IPS-18a (cell line): ENCODE data around the gene ARCN1.
A peak's percentile ranks its signal among the peaks of the same experiment; 100 is the strongest.
"Not testable (repeated sequence)": the region's sequence is repeated elsewhere in the genome, so short reads cannot be mapped to it uniquely, and the experiment has no call there.

Experiments used
- H3K27ac ChIP-seq: one replicate; pipeline ENCODE4 v1.5.1; 2013; ENCODE audit warnings: low read length
- H3K27me3 ChIP-seq: one replicate; pipeline ENCODE4 v1.6.1; 2013; ENCODE audit warnings: mild to moderate bottlenecking, low read length; ENCODE audit not compliant: control insufficient read depth, insufficient read depth
- H3K36me3 ChIP-seq: one replicate; pipeline ENCODE4 v1.6.1; 2013; ENCODE audit warnings: low read depth, low read length; ENCODE audit not compliant: control insufficient read depth
- H3K4me1 ChIP-seq: one replicate; pipeline ENCODE4 v1.6.1; 2013; ENCODE audit warnings: low read depth, low read length; ENCODE audit not compliant: control insufficient read depth
- H3K4me3 ChIP-seq: one replicate; pipeline ENCODE4 v1.5.1; 2013; ENCODE audit warnings: low read length
- H3K9ac ChIP-seq: one replicate; pipeline ENCODE4 v1.6.1; 2013; ENCODE audit warnings: mild to moderate bottlenecking, low read length, moderate library complexity
- H3K9me3 ChIP-seq: one replicate; pipeline ENCODE4 v1.6.1; 2013; ENCODE audit warnings: low read depth, low read length; ENCODE audit not compliant: control insufficient read depth

The ARCN1 gene

GRCh38 chr11:118552341-118552740, 19.9 kb upstream of the ARCN1 start:
- no peaks in the 10 kb centered on the region for H3K27me3 ChIP-seq
- H3K36me3 ChIP-seq = peaks cover 4% of the 10 kb centered on the region
- H3K4me3 ChIP-seq = no peak overlapping the region
- H3K27ac ChIP-seq = no peak overlapping the region
- H3K9ac ChIP-seq = no peak overlapping the region
- no peaks in the 10 kb centered on the region for H3K9me3 ChIP-seq
- no peaks in the 10 kb centered on the region for H3K4me1 ChIP-seq

GRCh38 chr11:118560806-118561205, 11.4 kb upstream of the ARCN1 start:
- no peak overlapping the region for H3K27ac ChIP-seq
- no peaks in the 10 kb centered on the region for H3K36me3 ChIP-seq
- no peak overlapping the region for H3K4me3 ChIP-seq
- H3K9me3 ChIP-seq = no peaks in the 10 kb centered on the region
- H3K27me3 ChIP-seq = no peaks in the 10 kb centered on the region
- no peak overlapping the region for H3K9ac ChIP-seq
- H3K4me1 ChIP-seq = no peaks in the 10 kb centered on the region

- Histone ChIP-seq H3K9ac (no peak overlapping the region), H3K36me3 (no peaks in the 10 kb centered on the region), H3K9me3 (no peaks in the 10 kb centered on the region), H3K27me3 (no peaks in the 10 kb centered on the region), H3K4me1 (no peaks in the 10 kb centered on the region), H3K27ac (no peak overlapping the region), H3K4me3 (no peak overlapping the region)
Measured at GRCh38 chr11:118565051-118565450, 7.2 kb upstream of the ARCN1 start.

DNA sequence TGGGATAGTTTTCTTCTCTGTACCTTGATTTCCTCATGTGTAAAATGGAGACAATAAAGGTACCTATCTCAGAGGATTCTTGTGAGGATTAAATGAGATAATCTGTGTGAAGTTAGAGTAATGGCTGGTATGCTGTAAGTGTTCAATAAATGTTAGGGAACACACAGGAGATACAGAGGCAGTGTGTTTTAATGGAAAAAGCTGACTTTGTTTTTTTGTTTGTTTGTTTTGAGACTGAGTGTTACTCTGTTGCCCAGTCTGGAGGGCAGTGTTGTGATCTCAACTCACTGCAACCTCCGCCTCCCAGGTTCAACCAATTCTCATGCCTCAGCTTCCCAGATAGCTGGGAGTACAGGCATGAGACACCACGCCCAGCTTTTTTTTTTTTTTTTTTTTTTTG, 2.5 kb upstream of the ARCN1 start:
- Histone ChIP-seq H3K36me3 (no peaks in the 10 kb centered on the region), H3K27ac (no peak overlapping the region), H3K4me1 (no peaks in the 10 kb centered on the region), H3K4me3 (no peak overlapping the region), H3K27me3 (no peaks in the 10 kb centered on the region), H3K9ac (no peak overlapping the region), H3K9me3 (no peaks in the 10 kb centered on the region)

- Histone ChIP-seq H3K4me3 (no peak overlapping the region), H3K4me1 (no peaks in the 10 kb centered on the region), H3K27me3 (no peaks in the 10 kb centered on the region), H3K36me3 (no peaks in the 10 kb centered on the region), H3K9ac (no peak overlapping the region), H3K27ac (no peak overlapping the region), H3K9me3 (no peaks in the 10 kb centered on the region)
Measured at GRCh38 chr11:118570787-118571186, 1.4 kb upstream of the ARCN1 start.

- not testable (repeated sequence) for H3K9me3 ChIP-seq, H3K27ac ChIP-seq, H3K27me3 ChIP-seq, H3K4me1 ChIP-seq, H3K36me3 ChIP-seq
- Histone ChIP-seq H3K9ac (peak overlapping the region; percentile 87), H3K4me3 (peak overlapping the region; percentile 79)
Measured at GRCh38 chr11:118571701-118572060, 528 bp upstream of the ARCN1 start.

DNA sequence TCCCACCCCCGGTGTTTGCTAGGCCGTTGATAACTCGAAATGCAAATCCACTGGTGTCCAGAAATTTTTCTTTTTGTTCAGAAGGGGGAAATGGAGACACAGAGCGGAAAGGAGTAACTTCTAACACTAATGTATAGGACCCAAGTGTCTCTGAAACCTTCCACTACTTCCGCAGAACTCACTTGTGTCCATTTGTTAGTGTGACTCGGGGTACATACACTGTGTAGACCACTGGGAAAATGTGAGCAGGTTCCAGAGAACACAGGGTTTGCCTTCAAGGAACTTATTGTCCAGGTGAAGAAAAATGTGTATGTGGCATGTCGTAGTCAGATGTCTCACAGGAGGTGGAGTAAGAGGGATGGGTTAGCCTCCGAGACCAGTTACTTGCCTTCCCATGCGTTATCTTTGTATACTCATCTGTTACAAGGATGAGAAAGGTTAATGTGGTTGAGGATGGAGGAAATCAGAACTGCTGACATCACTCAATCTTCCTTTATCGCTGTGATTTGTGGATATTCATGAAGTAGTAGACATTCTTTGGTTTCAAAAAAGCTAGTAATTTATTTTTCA, 857 bp downstream of the ARCN1 start:
- Histone ChIP-seq H3K4me3 (peak overlapping the region; percentile 79), H3K9ac (peak overlapping the region; percentile 87), H3K27ac (peak overlapping the region; percentile 53), H3K27me3 (no peaks in the 10 kb centered on the region), H3K9me3 (no peaks in the 10 kb centered on the region), H3K4me1 (no peaks in the 10 kb centered on the region), H3K36me3 (peaks cover 3% of the 10 kb centered on the region)

- Histone ChIP-seq H3K9me3 (no peaks in the 10 kb centered on the region), H3K27ac (no peak overlapping the region), H3K27me3 (no peaks in the 10 kb centered on the region), H3K4me3 (no peak overlapping the region), H3K36me3 (peaks cover 3% of the 10 kb centered on the region), H3K9ac (no peak overlapping the region), H3K4me1 (no peaks in the 10 kb centered on the region)
Measured at GRCh38 chr11:118574636-118575035, 2.4 kb downstream of the ARCN1 start.

DNA sequence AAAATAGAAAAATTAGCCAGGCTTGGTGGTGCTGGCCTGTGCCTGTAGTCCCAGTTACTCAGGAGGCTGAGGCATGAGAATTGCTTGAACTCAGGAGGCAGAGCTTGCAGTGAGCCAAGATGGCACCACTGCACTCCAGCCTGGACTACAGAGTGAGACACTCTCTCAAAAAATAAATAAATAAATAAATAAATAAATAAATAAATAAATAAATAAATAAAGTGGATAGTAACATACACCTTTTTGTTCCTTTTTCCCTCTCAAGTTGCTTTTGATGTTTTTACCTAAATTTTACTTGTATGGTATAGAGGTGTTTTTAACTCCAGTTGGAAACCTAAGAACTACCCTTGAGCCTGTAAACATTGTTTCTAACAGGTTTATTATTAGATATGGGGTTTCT, 5.8 kb downstream of the ARCN1 start:
- H3K27me3 ChIP-seq, H3K9ac ChIP-seq, H3K9me3 ChIP-seq, H3K27ac ChIP-seq, H3K4me3 ChIP-seq, H3K4me1 ChIP-seq: not testable (repeated sequence)
- H3K36me3 ChIP-seq = peaks cover 15% of the 10 kb centered on the region

- no peaks in the 10 kb centered on the region for H3K27me3 ChIP-seq
- no peak overlapping the region for H3K4me3 ChIP-seq
- H3K36me3 ChIP-seq = peaks cover 40% of the 10 kb centered on the region
- H3K9me3 ChIP-seq = no peaks in the 10 kb centered on the region
- no peak overlapping the region for H3K9ac ChIP-seq
- no peaks in the 10 kb centered on the region for H3K4me1 ChIP-seq
- H3K27ac ChIP-seq = no peak overlapping the region
Measured at GRCh38 chr11:118581057-118581456, 8.8 kb downstream of the ARCN1 start.

GRCh38 chr11:118587952-118588351, 15.7 kb downstream of the ARCN1 start:
- Histone ChIP-seq H3K4me3 (no peak overlapping the region), H3K27ac (no peak overlapping the region), H3K36me3 (peaks cover 73% of the 10 kb centered on the region), H3K9ac (no peak overlapping the region), H3K4me1 (no peaks in the 10 kb centered on the region), H3K27me3 (no peaks in the 10 kb centered on the region), H3K9me3 (no peaks in the 10 kb centered on the region)

- Histone ChIP-seq H3K9ac (no peak overlapping the region), H3K27ac (no peak overlapping the region), H3K9me3 (no peaks in the 10 kb centered on the region), H3K27me3 (no peaks in the 10 kb centered on the region), H3K36me3 (peaks cover 59% of the 10 kb centered on the region), H3K4me3 (no peak overlapping the region), H3K4me1 (no peaks in the 10 kb centered on the region)
Measured at GRCh38 chr11:118592616-118593367, 20.6 kb downstream of the ARCN1 start.
